AG04450 (cell line): Measurements from ENCODE around the gene DIABLO. TPM values are rescaled to one million over a fixed set of nuclear protein-coding genes. Genes with fewer than 3 reads are reported as not detected.

Experiments used
- polyA plus RNA-seq: library from polyadenylated mRNA; depleted of rRNA; stranded (reverse); fragments of >200 nt; gene quantifications from 2 replicates; pipeline ENCODE4 v1.2.3, GENCODE V29; 2011; rRNA removed
- small RNA-seq: library from RNA; depleted of rRNA; stranded (forward); fragments of <200 nt; gene quantifications from one replicate; pipeline ENCODE3, GENCODE V24; 2012; ENCODE audit warnings: low read depth; ENCODE audit not compliant: insufficient read length

The DIABLO gene
- polyA plus RNA-seq, 1 experiment, result 59.6 TPM

Small RNA genes lying within 50 kb of the gene (small RNA-seq; reads per million reads assigned to genes)
- gene DIABLO, result not detected

Other genes with a start within 250 kb of the DIABLO start
- gene BCL7A, start 204.2 kb downstream of the DIABLO start, polyA plus RNA-seq, result 4.4 and 4.6 TPM in 2 replicates
- gene MLXIP, start 147.3 kb downstream of the DIABLO start, polyA plus RNA-seq, result 5.8 and 8.4 TPM in 2 replicates
- not detected in 2 replicates for gene IL31, start 51.8 kb downstream of the DIABLO start, polyA plus RNA-seq
- 0.27 and 0.48 TPM in 2 replicates for gene LRRC43, start 42.9 kb downstream of the DIABLO start, polyA plus RNA-seq
- 0.12 and 0.32 TPM in 2 replicates for gene B3GNT4, start 22.3 kb downstream of the DIABLO start, polyA plus RNA-seq
- 22.7 and 23.5 TPM in 2 replicates for gene VPS33A, start 40.4 kb upstream of the DIABLO start, polyA plus RNA-seq
- gene CLIP1, start 196.6 kb upstream of the DIABLO start, polyA plus RNA-seq, result 62.0 and 63.6 TPM in 2 replicates